Right atrium auricular region (tissue), 2 donors: ENCODE results near the gene TBC1D13. TPM values are rescaled to one million over a fixed set of nuclear protein-coding genes. Genes with fewer than 3 reads are reported as not detected.

ENCODE experiments used
- DNase-seq: peaks from one replicate; pipeline ENCODE4 v3.0.0-alpha.2; 2019; ENCODE audit warnings: low spot score
- H3K27ac ChIP-seq, 2 donors: fragments of 200-600 bp; sonication (generic); 1 replicate in 1 of 2; 2 replicates in 1 of 2; pipeline ENCODE4 v1.5.1; 2016 to 2019
- H3K27me3 ChIP-seq, 2 donors: fragments of 200-600 bp; sonication (generic); one replicate each; pipeline versions ENCODE4 v1.5.1 to v1.6.0; 2017 to 2019
- H3K36me3 ChIP-seq: fragments of 200-600 bp; sonication (generic); one replicate; pipeline ENCODE4 v1.5.1; 2016
- H3K4me1 ChIP-seq, 2 donors: fragments of 200-600 bp; sonication (generic); one replicate each; pipeline versions ENCODE4 v1.5.1 to v1.6.0; 2017 to 2019
- H3K4me3 ChIP-seq, 2 donors: fragments of 200-600 bp; sonication (generic); 1 replicate in 1 of 2; 2 replicates in 1 of 2; pipeline ENCODE4 v1.5.1; 2017 to 2019; ENCODE audit warnings: mild to moderate bottlenecking in 1 of 2, moderate library complexity in 1 of 2
- H3K9me3 ChIP-seq, 2 donors: fragments of 200-600 bp; sonication (generic); one replicate each; pipeline ENCODE4 v1.5.1; 2019
- CTCF ChIP-seq, 2 donors: fragments of 200-600 bp; sonication (generic); IDR thresholded peaks; one replicate each; pipeline ENCODE4 v1.5.1; 2019; ENCODE audit warnings: antibody characterized with exemption in 2 of 2
- total RNA-seq, 2 donors: library from RNA; depleted of rRNA; stranded (reverse); fragments of >200 nt; gene quantifications; one replicate each; pipeline ENCODE4 v1.1.0, GENCODE V29; 2016

TBC1D13 gene
- total RNA-seq, 2 donors from 2014 or later: 14.2 to 17.1 TPM

GRCh38 chr9:128833696-128834095 is 46.6 kb downstream of the TBC1D13 start:
- Histone ChIP-seq H3K27me3 (no peaks in the 10 kb centered on the region), H3K36me3 (peaks cover 5% of the 10 kb centered on the region), H3K27ac (no peak overlapping the region), H3K9me3 (no peaks in the 10 kb centered on the region), H3K4me1 (peaks cover 0 to 12% of the 10 kb centered on the region in 2 donors), H3K4me3 (no peak overlapping the region)
- no peak for DNase-seq
- no peak for TF ChIP-seq CTCF (IDR thresholded peaks at IDR 0.05)

DNA sequence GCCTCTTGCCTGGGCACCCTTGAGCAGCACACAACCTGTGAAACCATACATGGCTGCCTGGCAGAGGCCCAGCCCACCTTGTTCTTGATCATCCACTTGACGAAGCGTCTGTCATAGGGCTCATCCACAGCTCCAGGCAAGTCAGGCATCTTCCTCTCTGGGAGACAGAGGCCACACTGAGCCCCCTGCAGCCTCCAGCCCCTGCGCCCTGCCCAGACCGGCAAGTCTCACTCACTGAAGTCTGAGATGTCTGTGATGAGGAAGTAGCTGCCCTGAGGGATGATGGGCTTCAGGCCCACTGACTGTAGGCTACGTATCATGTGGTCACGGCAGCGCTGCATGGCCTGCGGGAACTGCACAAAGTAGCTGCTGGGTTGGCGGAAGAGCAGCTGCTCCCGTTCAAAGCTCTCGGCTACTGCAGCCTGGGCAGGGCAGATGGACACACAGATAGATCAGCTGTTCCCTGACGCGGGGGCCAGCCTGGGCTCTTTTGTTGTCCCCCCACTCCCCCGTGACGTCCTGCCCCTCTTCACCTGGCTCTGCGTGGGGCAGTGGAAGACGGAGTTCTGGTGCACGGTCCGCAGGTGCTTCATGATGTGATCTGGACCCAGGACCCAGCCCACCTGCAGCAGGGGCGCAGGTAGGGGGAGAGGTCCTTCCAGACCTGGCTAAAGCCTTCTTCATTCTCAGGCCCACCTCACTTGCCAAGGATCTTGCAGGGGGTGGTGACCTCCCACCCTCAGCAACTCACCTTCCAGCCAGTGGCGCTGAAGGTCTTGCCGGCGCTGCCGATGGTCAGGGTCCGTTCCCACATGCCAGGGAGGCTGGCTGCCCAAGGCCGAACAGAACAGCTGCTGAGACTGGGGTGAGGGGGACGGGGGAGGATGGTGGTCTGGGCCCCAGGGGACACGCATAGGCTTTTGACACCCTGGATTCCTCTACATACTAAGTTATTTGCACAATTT is 48.5 kb downstream of the TBC1D13 start:
- no peak for DNase-seq
- Histone ChIP-seq H3K27me3 (no peaks in the 10 kb centered on the region), H3K4me3 (no peak overlapping the region), H3K27ac (no peak overlapping the region), H3K9me3 (no peaks in the 10 kb centered on the region), H3K4me1 (no peaks in the 10 kb centered on the region), H3K36me3 (peaks cover 5% of the 10 kb centered on the region)
- TF ChIP-seq CTCF (IDR thresholded peaks at IDR 0.05): no peak

GRCh38 chr9:128836509-128837145 is 49.6 kb downstream of the TBC1D13 start:
- DNase-seq: no peak
- no peaks in the 10 kb centered on the region for H3K9me3 ChIP-seq
- no peak overlapping the region for H3K4me3 ChIP-seq
- TF ChIP-seq CTCF (IDR thresholded peaks at IDR 0.05): no peak
- no peaks in the 10 kb centered on the region for H3K4me1 ChIP-seq
- H3K27ac ChIP-seq: no peak overlapping the region
- H3K27me3 ChIP-seq: no peaks in the 10 kb centered on the region
- H3K36me3 ChIP-seq: peaks cover 5% of the 10 kb centered on the region

DNA sequence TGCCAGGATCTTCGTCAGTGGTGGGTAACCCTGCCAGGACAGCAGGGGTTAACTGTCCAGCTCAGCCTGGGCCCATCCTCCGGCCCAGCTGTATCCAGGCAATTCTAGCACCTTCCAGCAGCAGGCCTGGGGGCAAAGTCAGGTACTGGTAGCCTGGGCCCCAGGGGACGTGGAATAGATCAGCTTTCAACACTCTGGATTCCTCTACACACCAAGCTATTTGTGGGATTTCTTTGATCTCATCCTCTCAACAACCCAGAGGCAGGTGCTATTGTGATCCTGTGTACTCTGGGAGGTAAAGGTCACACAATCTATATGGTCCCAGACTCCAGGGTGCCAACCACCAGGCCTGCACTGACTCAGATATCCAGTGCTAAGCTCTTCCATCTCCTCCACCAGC is 51.3 kb downstream of the TBC1D13 start:
- DNase-seq: no peak
- Histone ChIP-seq H3K36me3 (peaks cover 1% of the 10 kb centered on the region), H3K4me3 (no peak overlapping the region), H3K4me1 (no peaks in the 10 kb centered on the region), H3K9me3 (no peaks in the 10 kb centered on the region), H3K27ac (no peak overlapping the region), H3K27me3 (no peaks in the 10 kb centered on the region)
- TF ChIP-seq CTCF (IDR thresholded peaks at IDR 0.05): no peak

GRCh38 chr9:128840524-128840923 is 53.5 kb downstream of the TBC1D13 start:
- Histone ChIP-seq H3K36me3 (no peaks in the 10 kb centered on the region), H3K4me1 (no peaks in the 10 kb centered on the region), H3K27ac (no peak overlapping the region), H3K27me3 (no peaks in the 10 kb centered on the region), H3K4me3 (no peak overlapping the region), H3K9me3 (no peaks in the 10 kb centered on the region)
- DNase-seq: no peak
- TF ChIP-seq CTCF (IDR thresholded peaks at IDR 0.05): no peak
